Amniotic stem cell (primary cell): ENCODE measurements around the gene PRUNE1.
A peak's percentile ranks its signal among the peaks of the same experiment; 100 is the strongest.

Experiments
- DNase-seq: peaks from one replicate; lab custom pipeline; 2025; lab: John Stamatoyannopoulos, UW

The PRUNE1 gene

DNA sequence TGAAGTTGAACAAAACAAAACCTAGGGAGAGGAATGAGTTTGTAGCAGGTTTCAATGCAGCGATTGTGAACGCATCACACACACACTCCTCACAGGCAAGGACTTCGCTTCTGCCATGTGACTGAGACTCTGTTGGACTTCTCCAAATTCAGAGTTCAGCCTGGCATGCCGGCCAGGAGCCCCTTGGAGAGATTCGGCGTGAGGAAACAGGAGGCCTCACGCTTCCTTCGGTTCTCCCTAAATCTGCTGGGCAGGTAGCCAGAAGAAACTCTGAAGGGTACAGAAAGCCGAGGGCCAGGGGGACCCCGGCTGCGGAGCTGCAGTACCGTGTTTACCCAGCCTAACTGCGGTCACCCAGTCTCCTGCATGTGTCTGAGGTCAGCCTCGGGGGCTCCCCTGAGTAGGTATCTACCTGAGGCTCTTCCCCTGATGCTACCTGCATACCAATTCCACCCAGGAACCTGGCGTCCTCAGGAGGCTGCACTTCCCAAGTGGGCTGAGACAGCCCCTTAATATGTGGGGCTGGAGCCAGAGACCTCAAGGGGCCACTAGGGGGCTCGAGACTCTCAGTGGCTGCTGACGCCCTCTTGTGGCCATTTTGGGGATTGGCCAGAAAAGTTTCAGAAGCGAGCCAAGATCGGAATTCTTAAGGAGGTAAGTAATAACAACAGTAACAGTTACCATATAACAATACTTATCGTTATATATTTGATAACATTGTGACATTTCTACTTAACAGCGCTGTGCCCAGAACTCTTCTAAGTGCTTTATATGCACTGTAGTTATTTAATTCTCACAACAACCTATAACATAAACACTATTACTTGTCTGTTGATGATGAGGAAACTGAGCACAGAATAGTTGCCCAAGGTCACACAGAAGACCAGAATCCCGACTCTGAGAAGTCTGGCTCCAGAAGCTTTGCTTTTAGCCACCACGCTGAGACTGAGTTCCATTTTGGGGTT is 28.9 kb upstream of the PRUNE1 start:
- peak; percentile 71 for DNase-seq

DNA sequence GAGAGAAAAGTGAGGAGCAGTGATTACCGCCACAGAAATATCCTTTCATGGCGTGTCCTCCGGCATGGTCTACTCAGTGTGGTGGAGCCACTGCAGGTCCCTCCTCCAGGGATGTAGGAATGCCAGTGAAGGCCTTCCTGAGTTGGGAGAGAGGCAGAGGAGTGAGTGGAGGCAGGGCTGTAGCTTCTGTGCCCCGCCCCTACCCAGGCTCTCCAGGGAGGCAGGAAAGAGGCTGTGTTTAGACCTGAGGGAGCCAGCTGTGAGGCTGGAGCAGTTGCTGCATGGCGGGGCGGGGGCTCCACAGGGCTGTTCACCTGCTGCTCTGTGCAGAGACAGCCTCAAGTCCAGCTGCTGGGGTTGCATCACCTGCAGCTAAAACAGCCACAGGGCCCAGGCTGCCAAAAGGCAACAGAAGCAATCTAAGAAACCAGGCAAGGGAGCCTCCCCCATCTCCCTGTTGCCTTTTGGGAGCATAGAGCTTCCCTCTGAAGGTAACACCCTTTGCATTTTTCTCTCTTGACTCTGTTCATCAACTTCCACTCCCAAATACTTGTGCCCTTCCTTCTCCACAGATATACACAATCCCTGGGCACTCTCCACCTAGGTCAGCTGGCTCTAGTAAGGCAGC is 27.0 kb upstream of the PRUNE1 start:
- DNase-seq: no peak

DNA sequence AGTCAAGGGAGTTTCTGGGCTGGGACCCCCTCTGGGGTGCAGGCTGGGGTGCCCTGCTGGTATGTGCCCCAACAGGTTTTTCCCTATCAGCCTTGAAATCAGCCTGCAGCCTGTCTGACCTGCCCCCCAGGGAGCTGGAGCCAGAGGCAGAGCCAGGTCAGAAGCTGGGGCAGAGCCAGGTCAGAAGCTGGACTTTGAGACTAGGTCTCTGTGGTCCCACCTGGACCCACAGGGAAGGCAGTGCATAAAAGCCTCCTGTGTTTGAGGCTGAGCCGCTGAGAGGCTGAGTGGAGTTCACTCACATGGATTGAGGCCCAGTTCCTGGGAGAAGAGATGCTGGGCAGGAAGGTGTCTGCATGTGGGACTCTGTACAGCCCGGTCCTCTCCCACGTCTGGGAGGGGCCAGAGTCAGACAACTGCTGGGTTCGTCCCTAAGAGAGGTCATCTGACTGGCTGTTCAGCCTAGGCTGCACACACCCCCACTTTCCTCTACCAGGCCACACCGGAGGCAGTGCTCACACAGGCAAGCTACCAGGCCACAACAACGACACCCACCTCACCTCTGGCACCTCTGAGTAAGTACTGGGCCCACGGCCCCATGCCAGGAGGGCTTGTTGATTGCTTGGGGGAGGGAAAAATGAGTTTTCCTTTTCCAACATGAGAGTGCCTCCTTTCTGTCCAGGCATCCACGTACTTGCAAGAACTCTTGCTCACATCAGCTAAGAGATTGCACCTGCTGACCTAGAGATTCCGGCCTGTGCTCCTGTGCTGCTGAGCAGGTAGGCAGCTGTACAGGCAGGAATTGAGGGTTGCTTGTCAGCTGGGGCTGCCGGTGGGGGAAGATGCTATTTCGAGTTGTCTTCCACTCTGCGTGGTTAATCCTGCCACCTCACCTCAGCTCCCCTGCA is 26.2 kb upstream of the PRUNE1 start, which contains the start of gene ANXA9:
Gene ANXA9, plus strand, starts transcription at position 488 of the 908 bp plus-strand sequence. CDS start 814 bp downstream, outside the sequence.
- DNase-seq: no peak

DNA sequence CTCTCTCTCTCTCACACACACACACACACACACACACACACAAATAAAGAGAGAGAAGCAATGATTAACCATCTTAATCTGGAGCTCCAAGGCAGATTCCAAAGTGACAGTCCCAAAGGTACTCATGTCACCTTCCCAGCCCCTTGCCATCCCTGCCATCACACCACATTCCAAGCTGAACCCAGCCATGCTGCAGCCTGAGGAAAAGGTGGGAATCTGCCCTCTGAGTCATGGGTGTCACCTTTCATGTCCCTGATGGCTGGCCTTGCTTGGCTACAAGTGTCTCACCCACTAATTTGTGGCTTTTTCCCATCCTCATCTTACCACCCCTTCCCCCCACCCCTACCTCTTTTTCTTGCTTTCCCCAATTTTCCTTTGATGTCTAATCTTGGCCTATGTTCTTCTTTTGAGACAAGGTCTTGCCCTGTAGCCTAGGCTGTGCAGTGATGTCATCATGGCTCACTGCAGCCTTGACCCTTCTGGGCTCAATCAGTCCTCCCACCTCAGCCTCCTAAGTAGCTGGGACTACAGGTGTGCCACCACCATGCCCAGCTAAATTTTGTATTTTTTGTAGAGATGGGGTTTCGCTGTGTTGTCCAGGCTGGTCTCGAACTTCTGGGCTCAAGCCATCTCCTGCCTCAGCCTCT is 22.9 kb upstream of the PRUNE1 start:
- DNase-seq: no peak

DNA sequence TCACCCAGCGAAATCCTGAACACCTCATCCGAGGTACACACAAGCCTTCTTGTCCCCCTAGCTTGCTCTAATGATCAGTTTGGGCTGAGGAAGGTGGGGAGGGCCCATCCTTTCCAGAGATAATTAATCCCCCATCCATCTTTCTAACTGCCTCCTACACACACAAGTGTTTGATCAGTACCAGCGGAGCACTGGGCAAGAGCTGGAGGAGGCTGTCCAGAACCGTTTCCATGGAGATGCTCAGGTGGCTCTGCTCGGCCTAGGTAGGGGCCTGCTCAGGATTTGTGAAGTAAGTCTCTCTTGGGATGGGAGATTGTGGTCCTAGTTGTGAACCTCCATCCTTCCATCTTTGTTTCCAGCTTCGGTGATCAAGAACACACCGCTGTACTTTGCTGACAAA is 20.3 kb upstream of the PRUNE1 start:
- no peak for DNase-seq

DNA sequence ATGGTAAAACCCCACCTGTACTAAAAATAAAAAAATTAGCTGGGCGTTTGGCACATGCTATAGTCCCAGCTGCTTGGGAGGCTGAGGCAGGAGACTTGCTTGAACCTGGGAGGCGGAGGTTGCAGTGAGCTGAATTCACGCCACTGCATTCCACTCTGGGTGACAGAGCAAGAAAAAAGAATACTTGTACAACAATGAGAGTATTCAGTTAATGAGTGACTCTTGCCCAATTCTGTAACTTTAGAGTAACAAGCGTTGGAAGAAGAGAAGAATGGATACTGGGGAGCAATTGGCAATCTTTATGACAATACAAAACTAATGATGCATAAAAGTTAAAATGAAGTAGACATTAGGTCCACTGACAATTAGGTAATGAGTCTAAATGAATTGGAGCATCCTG is 15.6 kb upstream of the PRUNE1 start:
- no peak for DNase-seq

DNA sequence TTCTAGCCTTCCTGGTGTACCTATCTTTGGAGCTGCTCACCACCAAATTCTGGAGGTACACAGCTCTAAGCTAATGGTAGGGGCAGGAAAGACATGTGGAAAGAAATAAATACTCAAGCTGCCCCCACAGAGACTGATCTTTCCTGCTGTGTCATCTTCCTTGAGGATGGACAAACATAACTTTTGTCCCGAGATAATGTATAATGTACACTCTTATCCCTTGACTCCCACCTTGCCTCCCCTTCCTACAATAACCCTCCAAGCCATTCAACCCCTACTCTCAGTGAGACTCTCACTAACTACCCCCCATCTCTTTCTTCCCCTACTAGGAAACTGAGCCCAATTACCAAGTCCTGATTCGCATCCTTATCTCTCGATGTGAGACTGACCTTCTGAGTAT is 14.0 kb upstream of the PRUNE1 start:
- no peak for DNase-seq

DNA sequence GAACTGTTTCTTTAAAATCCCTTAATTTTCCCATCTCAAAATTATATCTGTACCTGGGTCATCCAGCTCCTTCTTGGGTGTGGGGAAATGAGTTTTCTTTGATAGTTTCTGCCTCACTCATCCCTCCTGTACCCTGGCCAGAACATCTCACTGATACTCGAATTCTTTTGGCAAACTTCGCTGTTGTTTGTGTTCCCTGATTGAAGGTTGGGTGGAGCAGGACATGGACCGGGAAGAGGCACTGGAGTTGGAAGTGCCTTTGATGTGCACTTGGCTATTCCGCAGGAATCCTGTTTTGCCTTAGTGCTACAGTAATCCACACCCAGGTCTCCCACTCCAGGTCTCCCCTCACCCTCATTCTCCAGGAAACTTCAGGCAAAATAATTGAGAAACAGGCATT is 12.8 kb upstream of the PRUNE1 start:
- DNase-seq: no peak

DNA sequence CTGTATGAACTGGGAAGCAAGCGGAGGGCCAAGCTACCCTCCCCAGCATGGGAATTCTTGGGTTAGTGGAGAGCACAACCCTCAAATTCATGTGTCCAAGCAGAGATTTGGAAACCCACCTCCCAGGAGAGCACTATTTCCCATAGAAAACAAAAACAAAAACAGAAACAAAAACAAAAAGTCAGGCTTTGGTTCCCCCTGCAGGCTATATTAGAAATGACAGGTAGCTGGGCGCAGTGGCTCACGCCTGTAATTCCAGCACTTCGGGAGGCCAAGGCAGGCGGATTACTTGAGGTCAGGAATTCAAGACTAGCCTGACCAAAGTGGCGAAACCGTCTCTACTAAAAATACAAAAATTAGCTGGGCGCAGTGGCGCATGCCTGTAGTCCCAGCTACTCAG is 12.4 kb upstream of the PRUNE1 start:
- no peak for DNase-seq

DNA sequence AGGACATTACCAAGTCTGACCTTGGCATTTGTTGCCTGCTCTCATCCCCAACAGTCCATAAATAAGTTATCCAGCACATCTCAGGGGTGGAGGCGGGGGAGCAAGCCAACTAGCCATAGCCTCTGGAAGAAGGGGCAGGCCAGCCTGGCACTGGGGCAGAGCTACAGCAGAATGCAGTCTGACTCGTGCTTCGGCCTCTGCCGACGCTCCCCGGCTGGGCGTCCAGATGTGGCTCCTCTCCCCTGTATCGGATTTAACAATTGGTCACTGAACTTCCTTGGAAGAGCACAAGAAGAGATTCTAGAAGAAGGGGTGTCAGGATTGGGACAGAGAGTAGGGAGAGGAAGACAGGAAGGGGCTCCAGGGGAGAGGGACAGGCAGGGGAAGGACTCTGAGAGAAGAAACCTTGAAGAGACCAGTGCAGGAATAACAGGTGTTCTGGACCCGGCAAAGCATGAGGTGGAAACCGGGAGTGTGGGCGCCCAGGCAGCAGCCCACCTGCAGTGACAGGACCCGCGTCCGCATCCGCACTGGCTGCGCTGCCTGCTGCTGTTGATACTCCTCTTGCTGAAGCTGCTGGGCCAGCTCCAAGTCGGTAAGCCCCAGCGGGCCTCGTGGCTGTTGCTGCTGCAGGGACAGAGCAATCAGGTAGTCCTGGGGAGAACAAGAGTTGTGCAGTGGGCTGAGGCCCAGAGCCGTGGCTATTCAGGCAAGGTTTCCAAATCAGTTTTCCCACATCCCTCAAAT is 10.9 kb upstream of the PRUNE1 start:
- DNase-seq: no peak

DNA sequence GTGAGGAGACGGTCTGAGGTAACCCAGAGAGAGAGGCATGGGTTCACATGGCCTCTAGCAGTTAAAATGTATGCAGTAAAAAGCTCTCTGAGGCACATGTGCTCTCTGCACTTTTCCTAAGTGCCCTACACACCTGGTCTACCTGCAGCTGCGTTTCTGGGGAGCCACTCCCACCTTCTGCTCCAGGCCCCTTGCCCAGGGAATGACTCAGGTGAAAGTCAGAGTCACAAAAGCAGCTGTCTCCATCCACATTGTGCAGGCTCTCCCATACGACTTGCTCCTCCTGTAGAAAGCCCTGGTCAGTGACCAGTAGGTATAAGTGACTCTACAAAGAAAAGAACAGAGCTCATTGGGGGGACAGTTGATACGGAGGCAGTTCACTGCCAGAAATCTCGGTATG is 10.3 kb upstream of the PRUNE1 start:
- no peak for DNase-seq

DNA sequence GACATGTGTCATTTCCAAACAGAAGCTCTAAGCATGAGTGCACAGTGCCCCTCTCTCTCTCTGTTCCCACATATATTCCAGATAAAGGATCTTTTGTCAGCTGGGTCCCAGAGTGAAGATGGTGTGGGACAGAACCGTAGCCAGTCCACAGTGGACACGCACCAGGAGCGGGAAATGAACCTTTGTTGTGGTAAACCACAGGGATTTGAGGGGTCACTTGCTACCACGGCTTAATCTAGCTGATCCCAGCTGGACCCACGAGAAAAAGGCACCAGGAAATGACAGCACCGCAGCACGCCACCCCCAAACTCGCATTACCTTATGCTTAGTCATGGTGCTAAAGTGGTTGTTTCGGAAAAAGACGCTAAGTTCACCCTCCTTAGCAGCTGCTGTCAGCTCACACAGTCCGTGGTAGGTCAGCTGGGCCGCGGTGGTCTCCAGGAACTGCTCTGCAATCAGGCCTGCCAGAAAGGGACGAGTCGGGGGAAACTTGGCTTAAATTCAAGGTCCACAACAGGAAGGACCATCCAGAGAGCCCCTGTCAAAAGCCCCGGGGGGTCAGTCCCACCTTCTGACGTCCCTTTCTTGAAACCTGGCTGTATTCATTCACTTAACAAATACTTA is 9.1 kb upstream of the PRUNE1 start:
- no peak for DNase-seq

DNA sequence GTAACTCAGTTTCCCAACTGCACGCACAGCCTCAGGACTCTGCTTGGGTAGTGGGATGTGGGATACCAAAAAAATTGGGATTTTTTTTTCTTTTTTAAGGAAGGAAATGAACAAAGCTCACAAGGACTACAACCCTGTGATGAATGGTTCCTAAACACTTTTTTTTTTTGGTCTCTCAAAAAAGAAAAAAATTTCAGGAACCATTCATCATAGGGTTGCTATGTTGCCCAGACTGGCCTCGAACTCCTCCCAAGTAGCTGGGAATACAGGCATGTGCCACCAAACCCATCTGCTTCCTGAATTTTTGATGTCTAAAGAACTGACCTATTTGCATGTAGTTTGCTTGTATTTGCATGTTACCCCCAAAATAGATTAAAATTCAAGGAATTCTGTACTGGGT is 8.3 kb upstream of the PRUNE1 start:
- no peak for DNase-seq

DNA sequence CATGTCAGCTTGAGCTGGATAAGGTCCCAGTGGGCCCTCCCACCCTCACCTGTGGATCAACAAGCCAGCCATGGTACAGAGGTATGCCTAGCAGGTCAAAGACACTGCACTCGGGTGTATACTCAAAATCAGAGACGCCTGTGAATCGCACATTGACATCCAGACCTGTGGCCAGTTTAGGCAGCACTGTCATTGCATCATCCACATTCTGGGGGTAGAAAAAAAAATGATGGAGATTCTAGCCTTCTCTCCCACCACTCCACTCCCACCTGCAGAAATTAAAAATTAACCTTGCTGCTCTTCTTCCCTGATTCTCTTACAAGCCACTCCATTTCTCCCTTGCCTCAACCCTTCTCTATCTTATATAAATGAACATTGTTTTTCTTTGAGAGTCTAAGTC is 7.8 kb upstream of the PRUNE1 start:
- no peak for DNase-seq

DNA sequence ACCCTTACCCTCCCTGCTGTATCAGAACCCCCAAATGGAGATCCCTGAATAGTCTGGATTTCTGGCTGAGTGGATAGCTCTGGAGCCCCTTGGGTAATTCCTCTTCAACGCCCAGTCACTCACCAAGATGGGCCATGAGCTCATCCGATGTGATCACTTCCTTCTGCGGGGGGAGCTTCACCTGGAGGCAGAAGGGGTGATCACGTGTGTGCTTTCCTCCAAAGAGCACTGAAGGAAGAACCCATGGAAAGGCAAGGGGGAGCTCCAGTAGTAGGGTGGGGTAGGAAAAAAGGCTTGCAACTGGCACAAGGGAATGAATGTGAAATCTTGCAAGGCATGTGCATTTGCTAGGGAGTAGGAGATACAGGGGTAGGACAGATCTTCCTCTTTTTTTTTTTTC is 6.6 kb upstream of the PRUNE1 start:
- no peak for DNase-seq

DNA sequence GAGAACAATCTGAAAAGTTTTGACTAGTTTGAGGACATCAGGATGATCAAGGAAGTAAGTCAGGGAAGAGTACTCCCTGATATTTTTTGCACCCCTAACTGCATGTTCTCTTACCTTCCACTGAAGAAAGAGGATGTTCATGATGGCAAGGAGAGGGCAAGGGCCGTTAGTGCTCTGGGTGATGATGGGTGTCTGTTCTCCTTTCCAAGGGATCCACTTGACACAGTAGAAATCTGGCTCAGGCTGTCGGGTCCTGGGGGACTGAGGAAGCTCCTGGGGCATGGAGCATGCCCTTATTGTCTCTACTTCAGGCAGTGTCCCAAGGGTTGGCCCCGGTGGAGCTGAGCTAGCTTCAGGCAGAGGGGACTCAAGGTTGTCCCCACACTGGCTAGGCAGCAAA is 6.2 kb upstream of the PRUNE1 start:
- no peak for DNase-seq

DNA sequence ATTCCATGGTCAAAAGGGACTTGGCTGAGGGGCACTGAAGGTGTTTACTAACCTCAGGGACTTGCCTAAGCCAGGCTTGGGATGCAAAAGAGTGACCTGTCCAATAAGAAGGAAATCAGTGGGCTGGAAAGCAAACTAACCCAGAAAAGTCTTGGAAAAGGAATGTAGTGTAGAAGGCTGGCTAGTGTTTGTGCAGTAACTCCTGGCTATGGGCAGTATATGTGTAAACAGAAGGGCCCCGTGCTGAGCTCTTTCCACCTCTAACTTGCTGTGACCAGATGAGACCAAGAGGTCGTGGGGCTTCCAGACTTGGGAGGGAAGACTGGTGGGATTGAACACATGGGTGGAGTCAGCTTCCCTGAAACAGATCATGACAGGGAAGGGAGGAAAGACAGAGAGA is 5.6 kb upstream of the PRUNE1 start:
- no peak for DNase-seq

DNA sequence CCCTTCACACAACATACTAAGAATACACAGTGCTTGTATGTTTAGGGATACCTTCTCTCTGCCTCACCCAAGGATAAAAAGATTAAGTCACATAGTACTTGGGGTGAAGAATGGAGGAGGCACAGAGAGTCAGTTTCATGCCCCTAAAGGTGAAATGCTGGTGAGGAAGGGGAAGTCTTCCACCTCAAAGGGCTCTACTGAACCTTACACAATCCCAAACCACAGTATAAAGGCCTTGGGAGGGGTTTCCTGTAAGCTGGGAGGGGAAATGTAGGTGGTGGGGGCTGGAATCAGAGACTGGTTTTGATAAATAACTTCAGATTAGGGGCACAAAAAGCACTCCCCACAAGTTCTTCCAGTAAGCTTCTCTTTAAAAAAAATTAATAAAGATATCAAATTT is 5.1 kb upstream of the PRUNE1 start:
- no peak for DNase-seq

DNA sequence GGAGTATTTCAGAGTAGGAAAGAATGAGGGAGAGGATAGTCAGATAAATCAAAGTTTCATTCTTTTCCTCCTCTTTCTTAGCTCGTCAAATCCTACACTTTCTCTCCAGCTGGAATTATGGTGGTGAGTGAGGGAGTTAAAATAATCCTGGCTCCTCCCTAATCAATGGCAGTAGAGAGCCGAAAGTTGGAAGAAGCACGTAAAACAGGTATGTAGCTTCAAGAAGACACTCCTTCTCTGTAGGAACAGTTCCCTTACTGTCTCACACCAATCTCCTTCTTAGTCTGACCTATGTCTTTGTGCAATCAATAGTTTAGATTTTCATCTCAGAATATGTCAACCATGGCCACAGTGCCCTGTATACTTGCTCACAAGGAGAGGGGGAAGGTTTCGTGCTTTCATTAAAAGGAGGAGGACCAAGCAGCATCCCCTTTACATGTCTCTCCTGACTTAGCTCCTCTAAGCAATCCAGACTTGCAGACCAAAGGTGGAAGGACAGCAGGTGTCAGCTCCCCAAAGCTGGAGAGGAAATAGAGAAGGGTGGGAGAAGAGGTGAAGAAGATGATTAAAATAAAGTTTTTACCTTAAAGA is 2.4 kb upstream of the PRUNE1 start:
- DNase-seq: no peak

DNA sequence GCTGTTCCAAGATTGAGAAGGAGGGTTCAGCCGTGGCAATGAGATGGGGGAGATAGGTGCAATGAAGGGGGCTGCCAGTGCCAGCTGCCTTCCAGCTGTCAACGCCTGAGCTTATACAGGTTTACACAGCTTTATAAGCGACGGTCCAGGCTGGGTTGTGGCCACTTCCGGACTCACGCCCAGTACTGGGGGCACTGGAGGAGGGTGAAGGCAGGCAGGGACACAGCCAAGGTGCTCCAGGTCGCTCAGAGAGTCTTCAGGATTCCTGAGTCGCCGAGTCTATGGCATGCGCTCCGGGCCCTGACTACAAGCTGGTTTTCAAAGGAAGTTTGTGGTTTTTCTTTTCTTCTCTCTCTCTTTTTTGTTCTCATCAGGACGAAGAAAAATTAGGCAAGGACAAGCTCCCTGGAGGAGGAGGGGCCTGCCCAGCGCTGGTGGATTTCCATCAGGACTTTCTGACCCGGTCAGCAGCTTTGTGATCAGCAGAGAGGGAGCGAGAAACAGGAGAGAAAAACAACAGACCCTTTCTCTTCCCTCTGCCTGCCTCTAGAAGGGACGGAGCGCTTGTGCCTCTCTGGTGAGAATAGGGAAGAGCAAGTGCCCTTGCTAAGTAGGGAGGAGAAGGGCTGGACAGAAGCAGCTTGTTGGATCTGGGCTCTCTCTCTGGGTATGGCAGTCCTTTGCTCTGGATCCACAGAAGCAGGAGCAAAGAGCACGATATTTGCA is 1.8 kb upstream of the PRUNE1 start, which contains the start of gene MINDY1:
Gene MINDY1, minus strand, starts transcription at position 576 of the 726 bp plus-strand sequence. CDS start 4,285 bp downstream, outside the sequence.
- DNase-seq: peak; percentile 77
